Nephron progenitor cell (in vitro differentiated cells): ENCODE data around the gene SH3PXD2B.

ENCODE experiments used
- DNase-seq: peaks from one replicate; pipeline ENCODE4 v3.0.0; 2021
- H3K27ac Mint-ChIP-seq: 2 replicates; pipeline ENCODE4 v1.8.0; 2021; ENCODE audit warnings: mild to moderate bottlenecking, moderate library complexity, mixed read lengths
- H3K27me3 Mint-ChIP-seq: 2 replicates; pipeline ENCODE4 v1.8.0; 2021; ENCODE audit warnings: mild to moderate bottlenecking, low read depth, mixed read lengths; ENCODE audit not compliant: poor library complexity
- H3K36me3 Mint-ChIP-seq: 2 replicates; pipeline ENCODE4 v1.8.0; 2021; ENCODE audit warnings: low read depth, mixed read lengths
- H3K4me1 Mint-ChIP-seq: 2 replicates; pipeline ENCODE4 v1.8.0; 2021; ENCODE audit warnings: mixed read lengths
- H3K4me3 Mint-ChIP-seq: 2 replicates; pipeline ENCODE4 v1.8.0; 2021; ENCODE audit warnings: mild to moderate bottlenecking, moderate library complexity, mixed read lengths
- H3K9me3 Mint-ChIP-seq: 2 replicates; pipeline ENCODE4 v1.8.0; 2021; ENCODE audit warnings: mild to moderate bottlenecking, moderate library complexity, mixed read lengths
- TF ChIP-seq, protein P1 (sequence below): fragments of 200-600 bp; sonication (generic); IDR thresholded peaks from 2 replicates; pipeline ENCODE4 v1.5.0; 2021; ENCODE audit warnings: antibody characterized with exemption

Gene SH3PXD2B

DNA sequence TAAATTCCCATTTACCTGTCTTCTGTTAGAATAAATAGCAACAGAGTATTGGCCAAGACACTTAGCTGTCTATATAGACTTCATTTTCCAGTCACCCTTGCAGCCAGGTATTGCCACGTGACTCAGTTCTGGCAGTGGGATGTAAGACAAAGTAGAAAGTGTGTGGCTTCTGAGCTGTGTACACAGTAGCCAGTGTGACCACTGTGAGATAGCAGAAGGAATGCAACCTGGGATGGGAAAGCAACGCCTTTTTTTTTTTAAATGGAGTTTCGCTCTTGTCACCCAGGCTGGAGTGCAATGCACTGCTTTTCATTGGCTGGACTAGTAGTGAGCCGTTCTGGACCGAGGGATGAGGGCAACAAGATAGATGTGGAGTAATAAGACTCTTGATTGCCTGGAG, 106.2 kb downstream of the SH3PXD2B start:
- Mint-ChIP-seq H3K27me3 (no peaks in the 10 kb centered on the region), H3K36me3 (peaks cover 75% of the 10 kb centered on the region), H3K27ac (no peak overlapping the region), H3K9me3 (no peaks in the 10 kb centered on the region), H3K4me1 (no peaks in the 10 kb centered on the region), H3K4me3 (no peak overlapping the region)
- no peak for DNase-seq
- TF ChIP-seq, protein P1, sequence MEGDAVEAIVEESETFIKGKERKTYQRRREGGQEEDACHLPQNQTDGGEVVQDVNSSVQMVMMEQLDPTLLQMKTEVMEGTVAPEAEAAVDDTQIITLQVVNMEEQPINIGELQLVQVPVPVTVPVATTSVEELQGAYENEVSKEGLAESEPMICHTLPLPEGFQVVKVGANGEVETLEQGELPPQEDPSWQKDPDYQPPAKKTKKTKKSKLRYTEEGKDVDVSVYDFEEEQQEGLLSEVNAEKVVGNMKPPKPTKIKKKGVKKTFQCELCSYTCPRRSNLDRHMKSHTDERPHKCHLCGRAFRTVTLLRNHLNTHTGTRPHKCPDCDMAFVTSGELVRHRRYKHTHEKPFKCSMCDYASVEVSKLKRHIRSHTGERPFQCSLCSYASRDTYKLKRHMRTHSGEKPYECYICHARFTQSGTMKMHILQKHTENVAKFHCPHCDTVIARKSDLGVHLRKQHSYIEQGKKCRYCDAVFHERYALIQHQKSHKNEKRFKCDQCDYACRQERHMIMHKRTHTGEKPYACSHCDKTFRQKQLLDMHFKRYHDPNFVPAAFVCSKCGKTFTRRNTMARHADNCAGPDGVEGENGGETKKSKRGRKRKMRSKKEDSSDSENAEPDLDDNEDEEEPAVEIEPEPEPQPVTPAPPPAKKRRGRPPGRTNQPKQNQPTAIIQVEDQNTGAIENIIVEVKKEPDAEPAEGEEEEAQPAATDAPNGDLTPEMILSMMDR = no peak

GRCh38 chr5:172347496-172348052, 106.8 kb downstream of the SH3PXD2B start:
- no peak overlapping the region for H3K27ac Mint-ChIP-seq

GRCh38 chr5:172345881-172346280, 108.4 kb downstream of the SH3PXD2B start:
- Mint-ChIP-seq H3K4me3 (no peak overlapping the region), H3K4me1 (peaks cover 5% of the 10 kb centered on the region), H3K9me3 (no peaks in the 10 kb centered on the region), H3K36me3 (peaks cover 77% of the 10 kb centered on the region), H3K27ac (peak overlapping the region; percentile 0), H3K27me3 (no peaks in the 10 kb centered on the region)
- TF ChIP-seq, protein P1 = no peak
- no peak for DNase-seq

More at GRCh38 chr5:172347496-172348052, 106.8 kb downstream of the SH3PXD2B start:
- no peak for DNase-seq
- TF ChIP-seq, protein P1 = no peak
- H3K27me3 Mint-ChIP-seq = no peaks in the 10 kb centered on the region
- no peak overlapping the region for H3K4me3 Mint-ChIP-seq
- H3K4me1 Mint-ChIP-seq = no peaks in the 10 kb centered on the region
- H3K36me3 Mint-ChIP-seq = peaks cover 75% of the 10 kb centered on the region
- H3K9me3 Mint-ChIP-seq = no peaks in the 10 kb centered on the region

GRCh38 chr5:172344855-172345409, 109.4 kb downstream of the SH3PXD2B start:
- Mint-ChIP-seq H3K4me1 (peaks cover 6% of the 10 kb centered on the region), H3K9me3 (no peaks in the 10 kb centered on the region), H3K27ac (no peak overlapping the region), H3K4me3 (no peak overlapping the region), H3K27me3 (no peaks in the 10 kb centered on the region), H3K36me3 (peaks cover 85% of the 10 kb centered on the region)
- TF ChIP-seq, protein P1 = no peak
- no peak for DNase-seq

GRCh38 chr5:172343741-172344140, 110.6 kb downstream of the SH3PXD2B start:
- DNase-seq = no peak
- TF ChIP-seq, protein P1 = no peak
- peaks cover 82% of the 10 kb centered on the region for H3K36me3 Mint-ChIP-seq
- H3K4me1 Mint-ChIP-seq = peaks cover 6% of the 10 kb centered on the region
- no peak overlapping the region for H3K4me3 Mint-ChIP-seq
- H3K27me3 Mint-ChIP-seq = no peaks in the 10 kb centered on the region
- H3K27ac Mint-ChIP-seq = no peak overlapping the region
- H3K9me3 Mint-ChIP-seq = no peaks in the 10 kb centered on the region

DNA sequence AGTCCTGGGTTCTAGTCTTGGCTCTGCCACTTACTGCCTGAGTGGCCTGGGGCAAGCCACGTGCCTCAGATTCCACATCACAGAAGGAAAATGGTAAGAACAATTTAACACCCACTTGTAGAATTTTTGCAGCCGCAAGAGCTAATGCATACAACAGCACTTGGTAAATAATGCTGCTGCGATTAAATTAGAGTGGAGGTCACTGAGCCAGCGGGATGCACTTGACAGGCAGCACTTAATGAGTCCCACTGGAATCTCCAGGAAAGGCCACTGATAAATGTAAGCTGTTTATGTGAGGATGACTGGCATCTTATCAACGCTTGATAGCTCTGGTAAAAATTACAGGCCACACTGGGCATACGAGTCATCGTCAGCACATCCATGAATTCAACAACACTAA, 111.4 kb downstream of the SH3PXD2B start:
- peaks cover 75% of the 10 kb centered on the region for H3K36me3 Mint-ChIP-seq
- H3K27me3 Mint-ChIP-seq = no peaks in the 10 kb centered on the region
- TF ChIP-seq, protein P1 = no peak
- DNase-seq = no peak
- H3K4me1 Mint-ChIP-seq = peaks cover 6% of the 10 kb centered on the region
- no peak overlapping the region for H3K27ac Mint-ChIP-seq
- no peaks in the 10 kb centered on the region for H3K9me3 Mint-ChIP-seq
- H3K4me3 Mint-ChIP-seq = no peak overlapping the region
